IMR-90 (cell line): ENCODE measurements around the gene CNDP1. TPM values are rescaled to one million over a fixed set of nuclear protein-coding genes. Genes with fewer than 3 reads are reported as not detected.
A peak's percentile ranks its signal among the peaks of the same experiment; 100 is the strongest.

ENCODE experiments used
- ATAC-seq: fragments of 200-7000 bp; cut with Tn5 transposase; 2 replicates; pipeline ENCODE4 v1.9.1; 2020; ENCODE audit warnings: low read depth, mild to moderate bottlenecking, moderate library complexity
- BruUV-seq: library from RNA; stranded (reverse); fragments of 400-500 nt; replicated peaks from 2 replicates; lab custom pipeline; 2021; lab: Mats Ljungman, UMichigan
- CTCF ChIA-PET: fragments of 300-600 bp; formaldehyde crosslinking; extraction: SDS; loops from one replicate; lab custom pipeline; 2021; ENCODE audit warnings: antibody characterized with exemption; lab: Yijun Ruan, JAX
- POLR2A ChIA-PET: fragments of 300-600 bp; sonication (Branson Sonifier 250); formaldehyde crosslinking; loops from one replicate; lab custom pipeline; 2022; ENCODE audit warnings: antibody characterized with exemption; ENCODE audit not compliant: unreplicated experiment; lab: Charles Lee
- DNase-seq: peaks from one replicate; pipeline ENCODE4 v3.0.0; 2013
- H2AFZ ChIP-seq: replicated peaks from 2 replicates; pipeline ENCODE3; 2013; ENCODE audit warnings: low read length, mild to moderate bottlenecking; ENCODE audit not compliant: poor library complexity
- H2AK5ac ChIP-seq: 2 replicates; pipeline ENCODE4 v1.6.1; 2013; ENCODE audit warnings: low read depth, low read length, inconsistent platforms
- H2AK9ac ChIP-seq: replicated peaks from 2 replicates; pipeline ENCODE3; 2013; ENCODE audit warnings: mild to moderate bottlenecking, low read depth, low read length, moderate library complexity; ENCODE audit not compliant: poor library complexity
- H2BK120ac ChIP-seq: 2 replicates; pipeline ENCODE4 v1.6.1; 2013; ENCODE audit warnings: low read depth, low read length, inconsistent platforms
- H2BK15ac ChIP-seq: 3 replicates; pipeline ENCODE4 v1.6.1; 2013; ENCODE audit warnings: low read depth, low read length, inconsistent platforms
- H2BK20ac ChIP-seq: 2 replicates; pipeline ENCODE4 v1.6.1; 2013; ENCODE audit warnings: low read depth, mild to moderate bottlenecking, inconsistent platforms, low read length, moderate library complexity
- H2BK5ac ChIP-seq: 2 replicates; pipeline ENCODE4 v1.6.1; 2013; ENCODE audit warnings: mild to moderate bottlenecking, low read depth, low read length, inconsistent platforms; ENCODE audit not compliant: poor library complexity, severe bottlenecking
- H3K14ac ChIP-seq: replicated peaks from 2 replicates; pipeline ENCODE4 v1.6.1; 2013; ENCODE audit warnings: low read depth, low read length, inconsistent platforms
- H3K18ac ChIP-seq: 2 replicates; pipeline ENCODE4 v1.6.1; 2013; ENCODE audit warnings: low read depth, low read length, control low read depth
- H3K23ac ChIP-seq: 2 replicates; pipeline ENCODE4 v1.6.1; 2013; ENCODE audit warnings: low read depth, low read length, inconsistent platforms
- H3K27ac ChIP-seq: 2 replicates; pipeline ENCODE4 v1.5.1; 2013; ENCODE audit warnings: mild to moderate bottlenecking, control low read depth, low read length; ENCODE audit not compliant: insufficient read depth
- H3K27me3 ChIP-seq: 2 replicates; pipeline ENCODE4 v1.6.1; 2013; ENCODE audit warnings: low read length; ENCODE audit not compliant: control insufficient read depth, insufficient read depth
- H3K36me3 ChIP-seq: 2 replicates; pipeline ENCODE4 v1.6.1; 2013; ENCODE audit warnings: low read length, mixed read lengths; ENCODE audit not compliant: control insufficient read depth, insufficient read depth
- H3K4ac ChIP-seq: 2 replicates; pipeline ENCODE4 v1.6.1; 2013; ENCODE audit warnings: low read depth, low read length, inconsistent platforms
- H3K4me1 ChIP-seq: 2 replicates; pipeline ENCODE4 v1.6.1; 2013; ENCODE audit warnings: low read length, mixed read lengths; ENCODE audit not compliant: control insufficient read depth, insufficient read depth
- H3K4me2 ChIP-seq: 2 replicates; pipeline ENCODE4 v1.6.1; 2013; ENCODE audit warnings: low read depth, mild to moderate bottlenecking, control low read depth, low read length, moderate library complexity
- H3K4me3 ChIP-seq: 2 replicates; pipeline ENCODE4 v1.5.1; 2013; ENCODE audit warnings: low read depth, mild to moderate bottlenecking, control low read depth, low read length, moderate library complexity; ENCODE audit not compliant: insufficient read depth
- H3K56ac ChIP-seq: 2 replicates; pipeline ENCODE4 v1.6.1; 2013; ENCODE audit warnings: low read length, inconsistent platforms; ENCODE audit not compliant: insufficient read depth; ENCODE audit errors: extremely low read depth
- H3K79me1 ChIP-seq, 2 experiments: 2 replicates each; pipeline ENCODE4 v1.6.1; 2013; ENCODE audit warnings: low read length in 2 of 2, inconsistent platforms in 1 of 2, low read depth in 1 of 2
- H3K9ac ChIP-seq: 2 replicates; pipeline ENCODE4 v1.6.1; 2013; ENCODE audit warnings: low read depth, low read length, control low read depth
- H3K9me1 ChIP-seq: 2 replicates; pipeline ENCODE4 v1.6.1; 2013; ENCODE audit warnings: low read length, inconsistent platforms; ENCODE audit not compliant: insufficient read depth
- H3K9me3 ChIP-seq: 2 replicates; pipeline ENCODE4 v1.6.1; 2013; ENCODE audit warnings: low read length; ENCODE audit not compliant: control insufficient read depth, insufficient read depth
- H4K20me1 ChIP-seq: 2 replicates; pipeline ENCODE4 v1.6.1; 2013; ENCODE audit warnings: low read length, inconsistent platforms; ENCODE audit not compliant: insufficient read depth
- H4K5ac ChIP-seq: 2 replicates; pipeline ENCODE4 v1.6.1; 2013; ENCODE audit warnings: mild to moderate bottlenecking, low read depth, low read length, control low read depth
- H4K8ac ChIP-seq, 2 experiments: 2 replicates each; pipeline ENCODE4 v1.6.1; 2013; ENCODE audit warnings: low read depth in 2 of 2, low read length in 2 of 2, control low read depth in 1 of 2, inconsistent platforms in 1 of 2
- H4K91ac ChIP-seq: 2 replicates; pipeline ENCODE4 v1.6.1; 2013; ENCODE audit warnings: low read depth, low read length, inconsistent platforms; ENCODE audit not compliant: insufficient read depth
- BHLHE40 ChIP-seq: fragments of 150-350 bp; IDR thresholded peaks from 2 replicates; pipeline ENCODE4 v1.6.1; 2016; ENCODE audit warnings: mild to moderate bottlenecking, low read depth, low read length
- RAD21 ChIP-seq: IDR thresholded peaks from 2 replicates; pipeline ENCODE4 v1.6.1; 2012; ENCODE audit warnings: low read length, improper control_type of control experiment
- SMC3 ChIP-seq: fragments of 150-350 bp; IDR thresholded peaks from 2 replicates; pipeline ENCODE4 v1.6.1; 2016; ENCODE audit warnings: low read depth, mild to moderate bottlenecking, antibody characterized with exemption, low read length, moderate library complexity
- WGBS, 2 experiments: methylation state at CpG; one replicate each; pipeline versions ENCODE4 v1.1.5 to v1.1.7; 2013; ENCODE audit warnings: missing lambda C conversion rate in 2 of 2; ENCODE audit not compliant: insufficient read length in 1 of 2; ENCODE audit errors: extremely low coverage in 2 of 2; 5-methylcytosine and 5-hydroxymethylcytosine counted together
- dilution Hi-C: fragments of 300-500 bp; cut with HindIII; formaldehyde crosslinking; loops from one replicate; pipeline ENCODE4 v1.14.3; 2018; ENCODE audit warnings: low sequenced_read_pairs; ENCODE audit not compliant: unreplicated experiment
- in situ Hi-C: fragments of 300-500 bp; cut with MboI; formaldehyde crosslinking; loops from 3 replicates; pipeline ENCODE4 v1.14.3; 2019; ENCODE audit warnings: low sequenced_read_pairs, inconsistent platforms, mixed read lengths
- intact Hi-C: fragments of 100-400 bp; cut with micrococcal nuclease; formaldehyde crosslinking; loops from 2 replicates; pipeline ENCODE4 v1.10.0; 2022
- polyA plus RNA-seq, 3 experiments: library from polyadenylated mRNA; depleted of rRNA; stranded (reverse); fragments of >200 nt; gene quantifications; 2 replicates each; pipeline ENCODE4 v1.2.3, GENCODE V29; 2012; ENCODE audit warnings: low replicate concordance in 1 of 3
- total RNA-seq: library from RNA; depleted of rRNA; stranded (reverse); fragments of >200 nt; gene quantifications from 2 replicates; pipeline ENCODE4 v1.2.3, GENCODE V29; 2012

Gene CNDP1
- total and polyA plus RNA-seq, 2 of the 4 experiments (the other 2 are of a cell fraction), result not detected

DNA sequence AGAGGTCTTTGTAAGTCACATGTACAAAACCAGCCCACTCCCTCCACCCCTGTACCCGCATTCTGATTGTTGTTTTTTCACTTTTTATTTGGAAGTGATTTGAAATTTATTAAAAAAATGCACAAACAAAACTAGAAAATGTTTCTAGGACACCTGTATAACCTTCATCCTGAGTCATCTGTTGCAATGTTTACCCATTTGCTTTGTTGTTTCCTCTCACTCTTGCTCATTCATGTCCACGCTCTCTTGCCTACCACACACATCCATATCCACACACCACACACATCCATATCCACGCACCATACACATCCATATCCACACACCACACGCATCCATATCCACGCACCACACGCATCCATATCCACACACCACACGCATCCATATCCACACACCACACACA, 82.2 kb downstream of the CNDP1 start:
- 0 out of 2 replicates have a peak, but pooled peaks cover 3% of the 10 kb centered on the region for H3K9me3 ChIP-seq
- H3K56ac ChIP-seq, result no peak overlapping the region
- no peak overlapping the region for H4K91ac ChIP-seq
- ChIA-PET POLR2A (no interaction called here), CTCF (no interaction called here)
- H4K20me1 ChIP-seq, result peaks cover 10% of the 10 kb centered on the region; the same call in 1 of the 2 replicates
- H4K8ac ChIP-seq, result no peak overlapping the region
- H3K14ac ChIP-seq, result 0 out of 2 replicates have a peak overlapping the region, but pooled peaks have one; percentile 3
- intact Hi-C loops, result no loop called here
- no peaks in the 10 kb centered on the region for H3K27me3 ChIP-seq
- no peak overlapping the region for H3K23ac ChIP-seq
- no peak overlapping the region for H2BK120ac ChIP-seq
- no peak for TF ChIP-seq BHLHE40
- no peak for TF ChIP-seq RAD21
- TF ChIP-seq SMC3, result no peak
- BruUV-seq, result no TSS peak
- no peak overlapping the region for H3K9ac ChIP-seq
- no peak overlapping the region for H2BK20ac ChIP-seq
- no peak overlapping the region for H2AFZ ChIP-seq
- no peak overlapping the region for H2BK15ac ChIP-seq
- H3K9me1 ChIP-seq, result peaks cover 9% of the 10 kb centered on the region
- peaks cover 27 to 50% of the 10 kb centered on the region in 2 experiments for H3K79me1 ChIP-seq
- ATAC-seq (no peak), DNase-seq (no peak)
- no peak overlapping the region for H4K5ac ChIP-seq
- 55% methylated on average over 5 of the region's 7 CpGs; no CpG with 5 or more reads in 1 of the 2 experiments for WGBS, 2 experiments
- H3K4me2 ChIP-seq, result no peak overlapping the region
- peak overlapping the region; percentile 94 for H2BK5ac ChIP-seq
- dilution Hi-C loops, result no loop called here
- no peak overlapping the region for H3K27ac ChIP-seq
- H2AK9ac ChIP-seq, result no peak overlapping the region
- H2AK5ac ChIP-seq, result peak overlapping the region; percentile 68; the same call in 1 of the 2 replicates
- no peak overlapping the region for H3K4ac ChIP-seq
- in situ Hi-C loops, result no loop called here
- H3K4me1 ChIP-seq, result peaks cover 4% of the 10 kb centered on the region
- no peaks in the 10 kb centered on the region; the same call in 1 of the 2 replicates for H3K36me3 ChIP-seq
- no peak overlapping the region for H3K18ac ChIP-seq
- no peak overlapping the region for H3K4me3 ChIP-seq
